Erythroblast (primary cell): ENCODE measurements around the gene GNG3.

ENCODE experiments used
- GATA1 ChIP-seq: IDR thresholded peaks from 2 replicates; pipeline ENCODE4 v1.6.1; 2011; ENCODE audit warnings: low read depth, mild to moderate bottlenecking, control low read depth, low read length, moderate library complexity
- POLR2A ChIP-seq: IDR thresholded peaks from 2 replicates; pipeline ENCODE4 v1.6.1; 2011; ENCODE audit warnings: mild to moderate bottlenecking, low read length

DNA sequence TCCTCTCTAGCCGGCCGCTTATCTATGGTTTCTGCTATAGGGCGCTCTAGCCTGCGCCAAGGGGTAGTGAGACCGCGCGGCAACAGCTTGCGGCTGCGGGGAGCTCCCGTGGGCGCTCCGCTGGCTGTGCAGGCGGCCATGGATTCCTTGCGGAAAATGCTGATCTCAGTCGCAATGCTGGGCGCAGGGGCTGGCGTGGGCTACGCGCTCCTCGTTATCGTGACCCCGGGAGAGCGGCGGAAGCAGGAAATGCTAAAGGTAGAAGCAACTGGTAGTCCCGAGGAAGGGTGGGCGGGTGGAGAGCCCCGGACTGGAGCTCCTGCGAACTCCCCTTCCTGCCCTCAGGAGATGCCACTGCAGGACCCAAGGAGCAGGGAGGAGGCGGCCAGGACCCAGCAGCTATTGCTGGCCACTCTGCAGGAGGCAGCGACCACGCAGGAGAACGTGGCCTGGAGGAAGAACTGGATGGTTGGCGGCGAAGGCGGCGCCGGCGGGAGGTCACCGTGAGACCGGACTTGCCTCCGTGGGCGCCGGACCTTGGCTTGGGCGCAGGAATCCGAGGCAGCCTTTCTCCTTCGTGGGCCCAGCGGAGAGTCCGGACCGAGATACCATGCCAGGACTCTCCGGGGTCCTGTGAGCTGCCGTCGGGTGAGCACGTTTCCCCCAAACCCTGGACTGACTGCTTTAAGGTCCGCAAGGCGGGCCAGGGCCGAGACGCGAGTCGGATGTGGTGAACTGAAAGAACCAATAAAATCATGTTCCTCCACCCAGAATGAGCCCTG is 35.7 kb upstream of the GNG3 start, which contains the start of the genes LBHD1 and UQCC3:
- TF ChIP-seq POLR2A: peak; percentile 90
- TF ChIP-seq GATA1: no peak
